ENCODE data around the gene GSX1. TPM values are rescaled to one million over a fixed set of nuclear protein-coding genes. Genes with fewer than 3 reads are reported as not detected.
"Not testable (repeated sequence)": the region's sequence is repeated elsewhere in the genome, so short reads cannot be mapped to it uniquely, and the experiment has no call there.

Gene GSX1
- total RNA-seq, 1 donor from 2014 or later: not detected

DNA sequence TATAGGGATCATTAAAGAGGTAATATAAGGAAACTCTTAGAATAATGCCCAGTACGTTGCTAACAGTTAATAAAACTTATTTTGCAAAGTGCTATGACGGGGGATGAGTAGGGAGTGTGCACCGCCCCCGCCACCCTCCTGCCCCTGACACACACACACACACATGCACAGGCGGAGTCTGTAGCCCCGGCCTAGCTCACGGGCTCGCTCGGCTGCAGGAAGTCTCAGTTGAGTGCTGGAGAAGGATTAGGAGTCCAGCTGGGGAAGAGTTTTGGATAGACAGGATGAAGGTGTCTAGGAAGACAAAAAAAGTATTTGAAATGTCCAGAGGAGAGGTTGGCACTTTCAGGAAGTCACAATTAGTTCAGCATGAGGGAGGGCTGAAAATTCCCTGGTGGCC lies 21.5 kb downstream of the GSX1 start:
- H3K4me2 ChIP-seq: no peak overlapping the region
- Mint-ChIP-seq H3K4me1 (no peaks in the 10 kb centered on the region), H3K27ac (peak overlapping the region; percentile 43), H3K4me3 (no peak overlapping the region), H3K27me3 (ENCODE audit: insufficient read depth, low read depth) (peaks cover 32% of the 10 kb centered on the region), H3K9me3 (no peaks in the 10 kb centered on the region), H3K36me3 (no peaks in the 10 kb centered on the region)
- no peaks in the 10 kb centered on the region for H3K4me1 ChIP-seq
- no peak for DNase-seq (ENCODE audit: low spot score)
- H3K79me2 ChIP-seq (ENCODE audit: low read depth): no peaks in the 10 kb centered on the region
- H4K20me1 ChIP-seq (ENCODE audit: low read depth): no peaks in the 10 kb centered on the region
- no peak overlapping the region for H3K27ac ChIP-seq
- H3K9ac ChIP-seq: no peak overlapping the region
- TF ChIP-seq EZH2phosphoT487 (IDR thresholded peaks at IDR 0.05) (no peak), EZH2 (IDR thresholded peaks at IDR 0.05) (no peak)
- TF ChIP-seq, protein P1, sequence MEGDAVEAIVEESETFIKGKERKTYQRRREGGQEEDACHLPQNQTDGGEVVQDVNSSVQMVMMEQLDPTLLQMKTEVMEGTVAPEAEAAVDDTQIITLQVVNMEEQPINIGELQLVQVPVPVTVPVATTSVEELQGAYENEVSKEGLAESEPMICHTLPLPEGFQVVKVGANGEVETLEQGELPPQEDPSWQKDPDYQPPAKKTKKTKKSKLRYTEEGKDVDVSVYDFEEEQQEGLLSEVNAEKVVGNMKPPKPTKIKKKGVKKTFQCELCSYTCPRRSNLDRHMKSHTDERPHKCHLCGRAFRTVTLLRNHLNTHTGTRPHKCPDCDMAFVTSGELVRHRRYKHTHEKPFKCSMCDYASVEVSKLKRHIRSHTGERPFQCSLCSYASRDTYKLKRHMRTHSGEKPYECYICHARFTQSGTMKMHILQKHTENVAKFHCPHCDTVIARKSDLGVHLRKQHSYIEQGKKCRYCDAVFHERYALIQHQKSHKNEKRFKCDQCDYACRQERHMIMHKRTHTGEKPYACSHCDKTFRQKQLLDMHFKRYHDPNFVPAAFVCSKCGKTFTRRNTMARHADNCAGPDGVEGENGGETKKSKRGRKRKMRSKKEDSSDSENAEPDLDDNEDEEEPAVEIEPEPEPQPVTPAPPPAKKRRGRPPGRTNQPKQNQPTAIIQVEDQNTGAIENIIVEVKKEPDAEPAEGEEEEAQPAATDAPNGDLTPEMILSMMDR (IDR thresholded peaks at IDR 0.05): no peak
- H3K36me3 ChIP-seq: no peaks in the 10 kb centered on the region
- peaks cover 92% of the 10 kb centered on the region for H3K27me3 ChIP-seq
- H2AFZ ChIP-seq (replicated peaks): no peak overlapping the region
- H3K9me3 ChIP-seq (ENCODE audit: low read depth): no peaks in the 10 kb centered on the region
- H3F3A ChIP-seq (ENCODE audit: low read depth): no peaks in the 10 kb centered on the region
- no peak overlapping the region for H3K4me3 ChIP-seq

DNA sequence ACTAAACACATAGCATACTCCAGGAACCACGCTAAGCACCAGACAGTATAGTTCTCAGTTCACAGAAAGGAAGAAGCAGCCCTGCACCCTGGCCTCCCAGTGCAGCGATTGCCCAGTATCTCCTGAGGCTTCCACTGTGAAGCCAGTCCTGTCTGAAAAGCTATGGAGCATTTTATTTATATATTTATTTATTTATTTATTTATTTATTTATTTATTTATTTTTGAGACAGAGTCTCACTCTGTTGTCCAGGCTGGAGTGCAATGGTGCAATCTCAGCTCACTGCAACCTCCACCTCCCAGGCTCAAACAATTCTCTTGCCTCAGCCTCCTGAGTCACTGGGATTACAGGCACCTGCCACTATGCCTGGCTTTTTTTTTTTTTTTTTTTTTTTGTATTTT lies 25.5 kb downstream of the GSX1 start:
- H3K4me3 ChIP-seq; H3K9ac ChIP-seq; H3K4me1 Mint-ChIP-seq; H3K27ac Mint-ChIP-seq; H3K79me2 ChIP-seq (ENCODE audit: low read depth); H3K36me3 ChIP-seq; H3K9me3 ChIP-seq (ENCODE audit: low read depth); DNase-seq (ENCODE audit: low spot score); H3K9me3 Mint-ChIP-seq; H3K36me3 Mint-ChIP-seq; H3K27ac ChIP-seq; H3K4me3 Mint-ChIP-seq; H2AFZ ChIP-seq (replicated peaks); H3K4me2 ChIP-seq: not testable (repeated sequence)
- Histone ChIP-seq H3K27me3 (peaks cover 100% of the 10 kb centered on the region), H3K4me1 (peaks cover 36% of the 10 kb centered on the region), H3F3A (ENCODE audit: low read depth) (peaks cover 32% of the 10 kb centered on the region), H4K20me1 (ENCODE audit: low read depth) (peaks cover 32% of the 10 kb centered on the region)
- peaks cover 63% of the 10 kb centered on the region for H3K27me3 Mint-ChIP-seq (ENCODE audit: insufficient read depth, low read depth)

DNA sequence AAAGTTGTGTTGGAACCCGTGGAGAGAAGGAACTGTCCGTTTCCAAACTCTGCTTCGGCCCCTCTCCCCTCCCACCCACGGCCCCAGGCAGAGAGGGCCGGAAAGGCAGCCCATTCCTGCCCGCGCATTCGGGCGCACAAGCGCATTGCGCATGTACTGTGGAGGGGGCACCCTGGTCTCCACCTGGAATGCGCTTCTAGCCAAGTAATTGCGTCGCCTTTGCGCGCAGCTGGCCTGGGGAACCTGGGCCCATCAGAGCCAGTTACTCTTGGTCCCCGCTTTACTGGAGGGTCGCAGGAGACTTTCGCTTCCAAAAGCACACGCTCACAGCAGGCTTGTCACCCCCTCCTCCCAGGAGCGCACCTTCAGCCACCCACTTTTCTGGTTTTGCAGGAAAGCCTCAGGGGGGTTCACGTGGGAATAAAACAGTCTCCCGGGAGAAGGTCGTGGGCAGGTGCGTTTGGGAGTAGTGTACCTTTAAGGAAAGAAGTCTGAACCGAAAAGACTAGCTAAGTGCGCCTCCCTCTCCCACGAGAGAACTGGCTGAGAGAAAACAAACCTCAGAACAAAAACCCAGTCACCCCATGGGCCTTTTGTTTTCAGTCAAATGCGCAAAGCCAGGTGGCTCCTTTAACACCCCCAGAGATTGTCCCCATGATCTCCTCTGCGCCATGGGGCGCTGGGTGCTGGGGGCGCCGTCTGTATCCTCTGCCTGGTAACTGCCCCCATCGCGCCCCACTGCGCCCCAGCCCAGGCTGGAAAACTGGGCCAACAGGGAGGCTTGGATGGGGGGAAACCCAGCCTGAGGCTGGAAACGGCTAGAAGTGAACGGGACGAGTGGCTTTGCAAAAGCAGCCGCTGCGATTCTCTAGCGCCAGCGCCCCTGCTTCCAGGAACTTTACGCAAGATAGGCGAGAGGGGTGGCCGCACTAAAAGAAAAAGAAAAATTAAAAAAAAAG lies 28.5 kb downstream of the GSX1 start:
- Histone ChIP-seq H3K27ac (no peak overlapping the region), H3K27me3 (peaks cover 100% of the 10 kb centered on the region), H3K9me3 (ENCODE audit: low read depth) (no peaks in the 10 kb centered on the region), H3K4me2 (peak overlapping the region; percentile 81), H3K4me1 (peaks cover 53% of the 10 kb centered on the region), H2AFZ (replicated peaks) (peak overlapping the region; percentile 9), H3F3A (ENCODE audit: low read depth) (peaks cover 42% of the 10 kb centered on the region), H3K36me3 (no peaks in the 10 kb centered on the region), H3K79me2 (ENCODE audit: low read depth) (no peaks in the 10 kb centered on the region), H3K4me3 (peak overlapping the region; percentile 42), H3K9ac (no peak overlapping the region), H4K20me1 (ENCODE audit: low read depth) (peaks cover 55% of the 10 kb centered on the region)
- TF ChIP-seq EZH2phosphoT487 (IDR thresholded peaks at IDR 0.05) (no peak), EZH2 (IDR thresholded peaks at IDR 0.05) (peak; percentile 16)
- H3K27ac Mint-ChIP-seq: no peak overlapping the region
- H3K4me3 Mint-ChIP-seq: no peak overlapping the region
- H3K36me3 Mint-ChIP-seq: no peaks in the 10 kb centered on the region
- DNase-seq (ENCODE audit: low spot score): peak; percentile 82
- H3K9me3 Mint-ChIP-seq: no peaks in the 10 kb centered on the region
- no peaks in the 10 kb centered on the region for H3K4me1 Mint-ChIP-seq
- H3K27me3 Mint-ChIP-seq (ENCODE audit: insufficient read depth, low read depth): peaks cover 73% of the 10 kb centered on the region

DNA sequence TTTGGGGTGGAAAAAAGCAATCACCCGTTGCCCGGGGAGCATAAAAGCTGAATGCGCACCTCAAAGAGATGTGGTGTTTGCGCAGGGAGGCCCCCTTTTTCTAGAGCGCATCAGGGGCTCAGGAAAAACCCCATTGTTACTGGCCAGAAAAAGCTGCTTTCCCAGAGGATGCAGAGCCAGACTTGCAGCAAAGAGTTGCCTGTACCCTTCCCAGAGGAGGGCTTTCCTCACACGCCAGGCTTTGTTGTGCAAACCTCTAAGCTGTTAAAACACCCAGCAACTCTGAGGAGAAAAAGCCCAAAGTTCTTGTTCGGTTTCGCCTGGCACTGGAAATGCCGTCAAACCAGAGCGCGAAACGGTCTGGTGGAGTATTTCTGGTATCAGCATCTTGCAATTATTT lies 29.3 kb downstream of the GSX1 start:
- Histone ChIP-seq H3K27ac (no peak overlapping the region), H2AFZ (replicated peaks) (no peak overlapping the region), H3K4me2 (peak overlapping the region; percentile 81), H3K9me3 (ENCODE audit: low read depth) (no peaks in the 10 kb centered on the region), H3F3A (ENCODE audit: low read depth) (peaks cover 42% of the 10 kb centered on the region), H3K4me1 (peaks cover 53% of the 10 kb centered on the region), H3K4me3 (peak overlapping the region; percentile 42), H4K20me1 (ENCODE audit: low read depth) (peaks cover 55% of the 10 kb centered on the region), H3K9ac (no peak overlapping the region), H3K79me2 (ENCODE audit: low read depth) (no peaks in the 10 kb centered on the region), H3K27me3 (peaks cover 100% of the 10 kb centered on the region), H3K36me3 (no peaks in the 10 kb centered on the region)
- TF ChIP-seq EZH2 (IDR thresholded peaks at IDR 0.05) (no peak), EZH2phosphoT487 (IDR thresholded peaks at IDR 0.05) (no peak)
- TF ChIP-seq, protein P1 (IDR thresholded peaks at IDR 0.05): no peak
- H3K27me3 Mint-ChIP-seq (ENCODE audit: insufficient read depth, low read depth): peaks cover 74% of the 10 kb centered on the region
- no peaks in the 10 kb centered on the region for H3K36me3 Mint-ChIP-seq
- H3K4me3 Mint-ChIP-seq: no peak overlapping the region
- H3K9me3 Mint-ChIP-seq: no peaks in the 10 kb centered on the region
- no peaks in the 10 kb centered on the region for H3K4me1 Mint-ChIP-seq
- DNase-seq (ENCODE audit: low spot score): peak; percentile 74
- no peak overlapping the region for H3K27ac Mint-ChIP-seq

Data from neural progenitor cell (in vitro differentiated cells).